NCI-H82 (cell line): Measurements from ENCODE around the gene RNASE4.

Experiments
- DNase-seq: peaks from one replicate; lab custom pipeline; 2025; lab: John Stamatoyannopoulos, UW

The RNASE4 gene

DNA sequence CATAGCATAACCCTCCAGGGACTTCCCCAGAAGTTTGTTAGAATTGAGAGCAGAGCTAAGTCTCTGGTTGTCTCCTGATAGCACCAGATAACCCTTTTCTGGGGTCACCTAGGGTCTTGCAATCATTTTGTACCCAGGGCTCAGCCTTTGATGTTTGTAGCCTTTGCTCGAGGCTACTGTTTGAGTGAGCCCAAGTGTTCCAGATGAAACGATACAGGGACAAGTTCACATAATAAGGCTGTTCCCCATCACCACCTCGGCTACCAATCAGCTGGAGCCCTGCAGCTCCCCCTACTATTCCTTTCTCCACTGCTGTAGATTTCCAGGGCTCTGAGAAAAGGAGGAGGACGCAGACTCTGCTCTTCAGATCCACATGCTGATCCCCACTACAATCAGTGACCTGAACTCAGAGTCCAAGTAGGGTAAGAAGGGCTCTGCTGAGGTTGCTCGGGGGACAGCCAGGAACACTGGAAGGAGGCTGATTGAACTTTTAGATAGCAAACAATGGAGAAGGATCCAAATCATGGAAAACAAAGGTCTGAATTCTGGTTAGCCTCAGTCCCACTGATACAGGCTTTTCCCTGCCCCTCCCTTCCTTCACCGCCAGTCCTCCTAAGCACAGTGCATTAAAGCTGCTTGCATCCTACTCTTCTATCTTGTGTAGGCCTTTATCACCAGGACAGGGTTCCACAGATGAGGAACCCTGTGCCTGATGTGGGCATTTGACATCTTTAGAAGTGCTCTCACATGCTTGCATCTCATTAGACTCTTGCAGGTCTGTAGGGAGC is 61.4 kb downstream of the RNASE4 start, which contains the start of gene EDDM3A:
Gene EDDM3A, plus strand, starts transcription at position 317 of the 788 bp plus-strand sequence. CDS start 1,694 bp downstream, outside the sequence.
- DNase-seq: no peak

DNA sequence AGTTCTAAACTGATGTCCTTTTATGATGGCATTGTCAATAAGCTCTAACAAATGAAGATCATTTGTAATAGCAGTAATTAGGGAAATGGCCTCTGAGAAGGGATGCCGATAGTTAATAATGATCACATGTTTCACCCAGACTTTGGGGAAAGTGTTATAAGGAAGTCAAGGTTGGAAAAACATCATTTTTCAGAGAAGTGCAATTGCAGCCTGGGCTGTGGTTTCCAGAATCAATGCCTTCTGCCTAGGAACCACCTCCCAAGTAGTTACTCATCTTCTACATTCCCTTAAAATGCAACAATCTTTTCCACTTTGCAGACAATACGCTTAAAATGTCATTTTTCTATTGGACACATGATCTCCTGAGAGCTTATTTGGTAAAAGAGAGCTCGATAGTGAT is 62.2 kb downstream of the RNASE4 start:
- DNase-seq: no peak

DNA sequence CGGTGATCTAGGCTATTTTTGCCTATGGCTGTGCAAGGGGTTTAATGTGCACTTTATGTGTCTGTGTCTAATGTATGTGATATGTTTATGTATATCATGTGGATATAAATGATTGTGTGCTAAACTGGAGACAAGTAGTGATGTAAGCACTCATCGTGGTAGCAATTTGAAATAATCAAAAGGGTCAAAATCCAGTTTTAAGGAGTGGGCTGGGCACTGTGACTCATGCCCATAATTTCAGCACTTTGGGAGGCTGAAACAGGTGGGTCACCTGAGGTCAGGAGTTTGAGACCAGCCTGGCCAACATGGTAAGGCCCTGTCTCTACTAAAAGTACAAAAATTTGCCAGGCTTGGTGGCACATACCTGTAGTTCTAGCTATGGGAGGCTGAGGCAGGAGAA is 64.1 kb downstream of the RNASE4 start:
- no peak for DNase-seq

DNA sequence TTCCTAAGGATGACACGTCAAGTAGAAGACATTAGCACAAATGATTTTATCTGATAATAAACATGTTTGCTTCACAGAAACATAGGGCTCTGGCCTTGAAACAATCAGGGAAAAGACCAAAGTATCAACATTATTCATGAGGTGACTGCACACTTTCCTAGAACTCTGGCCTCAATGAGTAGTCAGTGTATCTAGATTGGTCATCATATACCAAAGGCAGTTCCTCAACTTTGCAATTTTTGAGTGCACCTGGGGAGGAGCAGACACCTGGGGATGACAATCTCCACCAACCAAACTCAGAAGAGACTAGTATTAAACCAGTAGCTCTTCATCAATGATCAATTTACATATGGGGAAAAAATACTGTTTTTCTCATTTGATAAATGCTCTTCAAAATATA is 65.8 kb downstream of the RNASE4 start:
- DNase-seq: no peak
